Measurements from ENCODE around the gene PTPN3. TPM values are rescaled to one million over a fixed set of nuclear protein-coding genes. Genes with fewer than 3 reads are reported as not detected.

Gene PTPN3
- total and polyA plus RNA-seq, 10 of the 15 experiments (the other 5 are each of a cell fraction or from before 2014, with no cell fraction given): 0.18 to 1.3 (median 0.39) TPM

DNA sequence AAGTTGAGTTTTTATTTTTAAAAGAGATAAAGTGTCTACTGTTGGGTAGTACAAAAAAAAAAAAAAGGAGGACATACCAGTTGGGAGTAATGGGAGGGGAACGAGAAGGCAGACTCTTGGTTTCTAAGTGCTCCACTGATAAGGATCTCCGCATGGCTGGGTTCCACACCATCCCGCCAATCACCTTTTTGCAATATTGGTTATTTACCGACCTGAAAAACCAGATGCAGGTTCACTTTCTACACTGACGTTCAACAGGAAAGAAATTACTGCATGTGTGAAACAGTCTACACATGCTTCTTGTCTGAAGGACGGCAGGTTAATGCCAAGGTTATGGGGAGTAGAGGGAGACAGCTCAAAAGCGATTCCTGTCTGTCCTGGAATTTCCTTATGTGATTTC is 75.5 kb downstream of the PTPN3 start (continued):
- TF ChIP-seq SUZ12 (IDR thresholded peaks at IDR 0.05; ENCODE audit: unreplicated experiment) (no peak), MYB (IDR thresholded peaks at IDR 0.05; ENCODE audit: borderline replicate concordance, low read depth, low read length) (no peak), ZSCAN29 (IDR thresholded peaks at IDR 0.05) (peak; percentile 81; the same call in 1 of the 2 replicates), ATF2 (IDR thresholded peaks at IDR 0.05; ENCODE audit: low read length) (no peak; the same call in 1 of the 2 replicates), CHD1 (IDR thresholded peaks at IDR 0.05; ENCODE audit: low read depth, low read length) (no peak; the same call in 1 of the 2 replicates), RBBP5 (conservative IDR thresholded peaks at IDR 0.05) (no peak), TCF12 (IDR thresholded peaks at IDR 0.05; ENCODE audit: low read depth, low read length) (no peak), EZH2 (IDR thresholded peaks at IDR 0.05; ENCODE audit: borderline replicate concordance, control insufficient read depth, low read depth, low read length) (0 out of 2 replicates have a peak, but pooled peaks have one; percentile 33), SRF (IDR thresholded peaks at IDR 0.05; ENCODE audit: low read depth in 2 of 2, low read length in 2 of 2) (no peak), NFIC (IDR thresholded peaks at IDR 0.05; ENCODE audit: low read depth, low read length) (peak; percentile 71), SIX5 (IDR thresholded peaks at IDR 0.05; ENCODE audit: low read depth, low read length, severe bottlenecking) (no peak), EP300 (IDR thresholded peaks at IDR 0.05; ENCODE audit: borderline replicate concordance in 1 of 2, control insufficient read depth in 1 of 2, low read depth in 2 of 2, low read length in 2 of 2) (peak; percentile 63 to 68; a peak in 3 of 4 replicates), E2F4 (IDR thresholded peaks at IDR 0.05; ENCODE audit: low read depth, low read length) (no peak), TCF3 (IDR thresholded peaks at IDR 0.05; ENCODE audit: borderline replicate concordance, insufficient read depth, low read depth, low read length) (no peak)
- TF ChIP-seq, protein P1, sequence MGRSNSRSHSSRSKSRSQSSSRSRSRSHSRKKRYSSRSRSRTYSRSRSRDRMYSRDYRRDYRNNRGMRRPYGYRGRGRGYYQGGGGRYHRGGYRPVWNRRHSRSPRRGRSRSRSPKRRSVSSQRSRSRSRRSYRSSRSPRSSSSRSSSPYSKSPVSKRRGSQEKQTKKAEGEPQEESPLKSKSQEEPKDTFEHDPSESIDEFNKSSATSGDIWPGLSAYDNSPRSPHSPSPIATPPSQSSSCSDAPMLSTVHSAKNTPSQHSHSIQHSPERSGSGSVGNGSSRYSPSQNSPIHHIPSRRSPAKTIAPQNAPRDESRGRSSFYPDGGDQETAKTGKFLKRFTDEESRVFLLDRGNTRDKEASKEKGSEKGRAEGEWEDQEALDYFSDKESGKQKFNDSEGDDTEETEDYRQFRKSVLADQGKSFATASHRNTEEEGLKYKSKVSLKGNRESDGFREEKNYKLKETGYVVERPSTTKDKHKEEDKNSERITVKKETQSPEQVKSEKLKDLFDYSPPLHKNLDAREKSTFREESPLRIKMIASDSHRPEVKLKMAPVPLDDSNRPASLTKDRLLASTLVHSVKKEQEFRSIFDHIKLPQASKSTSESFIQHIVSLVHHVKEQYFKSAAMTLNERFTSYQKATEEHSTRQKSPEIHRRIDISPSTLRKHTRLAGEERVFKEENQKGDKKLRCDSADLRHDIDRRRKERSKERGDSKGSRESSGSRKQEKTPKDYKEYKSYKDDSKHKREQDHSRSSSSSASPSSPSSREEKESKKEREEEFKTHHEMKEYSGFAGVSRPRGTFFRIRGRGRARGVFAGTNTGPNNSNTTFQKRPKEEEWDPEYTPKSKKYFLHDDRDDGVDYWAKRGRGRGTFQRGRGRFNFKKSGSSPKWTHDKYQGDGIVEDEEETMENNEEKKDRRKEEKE (IDR thresholded peaks at IDR 0.05): no peak

Measured in GM12878 (cell line).